ENCODE data around the gene ZNF519.
"Not testable (repeated sequence)": the region's sequence is repeated elsewhere in the genome, so short reads cannot be mapped to it uniquely, and the experiment has no call there.

ZNF519 gene

GRCh38 chr18:14132271-14132700 is at the start of gene ZNF519:
TSS of gene ZNF519 (minus strand) at chr18:14132435. CDS start at chr18:14132277, 158 bp downstream.
- H3K79me2 ChIP-seq (ENCODE audit: control insufficient read depth, low read length), result peaks cover 47% of the 10 kb centered on the region
- H3K27ac ChIP-seq (ENCODE audit: low read depth, low read length), result peak within 1 kb of the TSS; percentile 32; the same call in 1 of the 2 replicates

DNA sequence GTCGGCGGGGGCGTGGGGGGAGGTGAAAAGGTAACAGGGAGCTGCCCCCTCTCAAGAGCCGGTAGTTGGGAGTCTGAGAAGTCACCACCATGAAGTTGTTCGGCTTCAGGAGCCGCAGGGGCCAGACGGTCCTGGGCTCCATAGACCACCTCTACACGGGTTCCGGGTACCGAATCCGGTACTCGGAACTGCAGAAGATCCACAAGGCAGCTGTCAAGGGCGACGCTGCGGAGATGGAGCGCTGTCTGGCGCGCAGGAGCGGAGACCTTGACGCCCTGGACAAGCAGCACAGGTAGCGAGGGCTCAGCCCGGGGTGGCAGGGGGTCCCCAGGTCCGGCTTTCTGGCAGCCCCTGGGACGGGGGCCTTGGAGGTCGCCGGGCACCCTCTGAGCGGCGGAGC is 47.1 kb upstream of the ZNF519 start:
- Histone ChIP-seq H4K20me1 (ENCODE audit: control insufficient read depth, insufficient read depth, low read depth, low read length) (no peaks in the 10 kb centered on the region), H3K9me2 (replicated peaks; ENCODE audit: control insufficient read depth, low read length) (no peaks in the 10 kb centered on the region), H3K4me2 (ENCODE audit: low read length) (no peak overlapping the region), H3K9me3 (ENCODE audit: control insufficient read depth, insufficient read depth, low read length) (no peaks in the 10 kb centered on the region), H3K36me3 (ENCODE audit: control insufficient read depth, low read length) (no peaks in the 10 kb centered on the region), H3K4me3 (ENCODE audit: low read length) (no peak overlapping the region), H3K27me3 (ENCODE audit: control insufficient read depth, low read length) (no peaks in the 10 kb centered on the region), H3K79me2 (ENCODE audit: control insufficient read depth, low read length) (no peaks in the 10 kb centered on the region), H3K4me1 (ENCODE audit: control insufficient read depth, low read length) (no peaks in the 10 kb centered on the region), H3K27ac (ENCODE audit: low read depth, low read length) (no peak overlapping the region), H3F3A (ENCODE audit: control insufficient read depth, insufficient read depth) (no peaks in the 10 kb centered on the region)
- no peak for TF ChIP-seq EZH2phosphoT487 (IDR thresholded peaks at IDR 0.05; ENCODE audit: borderline replicate concordance, low read length)
- TF ChIP-seq, protein P1, sequence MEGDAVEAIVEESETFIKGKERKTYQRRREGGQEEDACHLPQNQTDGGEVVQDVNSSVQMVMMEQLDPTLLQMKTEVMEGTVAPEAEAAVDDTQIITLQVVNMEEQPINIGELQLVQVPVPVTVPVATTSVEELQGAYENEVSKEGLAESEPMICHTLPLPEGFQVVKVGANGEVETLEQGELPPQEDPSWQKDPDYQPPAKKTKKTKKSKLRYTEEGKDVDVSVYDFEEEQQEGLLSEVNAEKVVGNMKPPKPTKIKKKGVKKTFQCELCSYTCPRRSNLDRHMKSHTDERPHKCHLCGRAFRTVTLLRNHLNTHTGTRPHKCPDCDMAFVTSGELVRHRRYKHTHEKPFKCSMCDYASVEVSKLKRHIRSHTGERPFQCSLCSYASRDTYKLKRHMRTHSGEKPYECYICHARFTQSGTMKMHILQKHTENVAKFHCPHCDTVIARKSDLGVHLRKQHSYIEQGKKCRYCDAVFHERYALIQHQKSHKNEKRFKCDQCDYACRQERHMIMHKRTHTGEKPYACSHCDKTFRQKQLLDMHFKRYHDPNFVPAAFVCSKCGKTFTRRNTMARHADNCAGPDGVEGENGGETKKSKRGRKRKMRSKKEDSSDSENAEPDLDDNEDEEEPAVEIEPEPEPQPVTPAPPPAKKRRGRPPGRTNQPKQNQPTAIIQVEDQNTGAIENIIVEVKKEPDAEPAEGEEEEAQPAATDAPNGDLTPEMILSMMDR (IDR thresholded peaks at IDR 0.05; ENCODE audit: low read depth, low read length, poor library complexity, severe bottlenecking), result no peak

More at GRCh38 chr18:14132271-14132700, at the start of gene ZNF519:
- H3F3A ChIP-seq (ENCODE audit: control insufficient read depth, insufficient read depth); H4K20me1 ChIP-seq (ENCODE audit: control insufficient read depth, insufficient read depth, low read depth, low read length); H3K36me3 ChIP-seq (ENCODE audit: control insufficient read depth, low read length); H3K27me3 ChIP-seq (ENCODE audit: control insufficient read depth, low read length); H3K9me2 ChIP-seq (replicated peaks; ENCODE audit: control insufficient read depth, low read length); H3K9me3 ChIP-seq (ENCODE audit: control insufficient read depth, insufficient read depth, low read length): not testable (repeated sequence)
- Histone ChIP-seq H3K4me2 (ENCODE audit: low read length) (peak within 1 kb of the TSS; percentile 74), H3K4me1 (ENCODE audit: control insufficient read depth, low read length) (peaks cover 15% of the 10 kb centered on the region), H3K4me3 (ENCODE audit: low read length) (peak within 1 kb of the TSS; percentile 82)

DNA sequence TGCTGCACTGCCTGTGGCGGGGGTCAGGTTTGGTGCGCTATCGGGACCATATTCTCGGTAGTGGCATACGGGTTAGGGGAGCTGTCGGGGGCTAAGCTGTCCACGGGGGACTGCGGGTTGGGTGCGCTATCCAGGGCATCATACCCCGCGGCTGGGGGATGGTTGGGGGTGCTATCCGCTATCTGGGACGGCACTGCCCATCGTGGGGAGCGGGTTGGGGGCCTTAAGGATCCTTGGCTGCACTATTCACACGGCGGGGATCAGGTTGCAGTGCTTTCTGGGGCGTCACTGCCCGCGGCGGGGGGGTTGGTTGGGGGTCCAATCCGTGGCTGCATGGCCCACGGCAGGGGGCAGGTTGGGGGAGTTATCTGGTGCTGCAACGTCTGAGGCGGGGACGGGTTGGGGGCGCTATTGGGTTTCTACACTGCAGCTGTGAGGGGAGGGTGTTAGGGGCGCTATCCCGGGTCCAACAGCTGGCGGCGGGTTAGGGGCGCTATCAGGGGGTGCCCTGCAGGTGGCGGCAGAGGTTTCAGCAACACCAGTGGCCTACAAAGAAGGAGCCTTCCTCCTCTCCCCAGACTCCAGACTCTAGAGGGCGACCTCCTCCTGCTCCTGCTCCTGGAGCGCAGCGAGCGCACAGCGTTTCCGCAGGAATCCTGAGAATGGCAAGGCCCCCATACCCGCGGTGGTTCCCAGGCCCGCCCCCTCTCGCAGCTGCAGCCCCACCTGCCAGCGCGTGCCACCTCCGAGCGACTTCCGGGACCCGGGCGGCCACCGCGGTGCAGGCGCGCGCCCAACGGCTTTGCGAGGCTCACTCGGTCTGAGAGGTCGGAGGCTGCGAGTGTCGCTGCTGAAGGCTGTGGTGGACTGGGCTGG is 46.3 kb upstream of the ZNF519 start:
- not testable (repeated sequence) for H3K36me3 ChIP-seq (ENCODE audit: control insufficient read depth, low read length); H3K79me2 ChIP-seq (ENCODE audit: control insufficient read depth, low read length); H3K4me2 ChIP-seq (ENCODE audit: low read length); H3F3A ChIP-seq (ENCODE audit: control insufficient read depth, insufficient read depth); H4K20me1 ChIP-seq (ENCODE audit: control insufficient read depth, insufficient read depth, low read depth, low read length); H3K9me3 ChIP-seq (ENCODE audit: control insufficient read depth, insufficient read depth, low read length); H3K27me3 ChIP-seq (ENCODE audit: control insufficient read depth, low read length); H3K9me2 ChIP-seq (replicated peaks; ENCODE audit: control insufficient read depth, low read length); H3K4me1 ChIP-seq (ENCODE audit: control insufficient read depth, low read length); H3K4me3 ChIP-seq (ENCODE audit: low read length); H3K27ac ChIP-seq (ENCODE audit: low read depth, low read length)
- TF ChIP-seq, protein P1 (IDR thresholded peaks at IDR 0.05; ENCODE audit: low read depth, low read length, poor library complexity, severe bottlenecking), result peak; percentile 52

DNA sequence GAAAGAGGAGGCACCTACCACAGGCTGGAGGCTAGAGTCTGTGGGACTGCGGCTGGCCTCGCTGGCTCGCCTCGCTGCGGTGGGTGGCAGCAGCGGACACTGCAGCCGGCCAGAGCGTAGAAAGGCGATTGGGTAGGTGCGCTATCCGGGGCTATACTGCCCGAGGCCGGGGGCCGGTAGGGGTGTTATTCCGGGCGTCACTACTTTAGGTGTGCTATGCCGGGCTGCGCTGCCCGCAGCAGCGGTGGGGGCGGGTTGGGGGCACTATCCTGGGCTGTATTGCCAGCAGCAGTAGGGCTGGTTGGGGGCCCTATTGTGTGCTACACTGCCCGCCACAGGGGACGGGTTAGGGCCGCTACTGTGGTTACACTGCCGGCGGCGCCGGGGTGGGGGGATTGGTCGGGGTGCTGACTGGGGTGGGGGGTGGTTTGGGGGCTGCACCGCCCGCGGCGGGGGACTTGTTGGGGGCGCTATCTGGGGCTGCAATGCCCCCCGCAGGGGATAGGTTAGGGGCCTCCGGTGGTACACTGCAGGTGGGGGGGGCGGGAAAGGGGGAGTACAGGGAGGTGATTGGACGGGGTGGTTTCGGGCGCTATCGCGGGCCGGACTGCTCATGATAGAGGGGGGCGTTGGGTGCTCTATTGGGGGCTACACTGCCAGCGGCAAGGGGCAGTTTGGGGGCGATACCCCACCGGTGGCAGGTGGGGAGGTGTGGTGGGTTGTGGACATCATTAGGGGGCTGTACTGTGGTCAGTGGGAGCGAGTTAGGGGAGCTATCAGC is 45.5 kb upstream of the ZNF519 start:
- H3K79me2 ChIP-seq (ENCODE audit: control insufficient read depth, low read length); H4K20me1 ChIP-seq (ENCODE audit: control insufficient read depth, insufficient read depth, low read depth, low read length); H3K36me3 ChIP-seq (ENCODE audit: control insufficient read depth, low read length); H3K27ac ChIP-seq (ENCODE audit: low read depth, low read length); H3K4me1 ChIP-seq (ENCODE audit: control insufficient read depth, low read length); H3F3A ChIP-seq (ENCODE audit: control insufficient read depth, insufficient read depth); H3K9me2 ChIP-seq (replicated peaks; ENCODE audit: control insufficient read depth, low read length); H3K4me3 ChIP-seq (ENCODE audit: low read length); H3K9me3 ChIP-seq (ENCODE audit: control insufficient read depth, insufficient read depth, low read length); H3K4me2 ChIP-seq (ENCODE audit: low read length); H3K27me3 ChIP-seq (ENCODE audit: control insufficient read depth, low read length): not testable (repeated sequence)

DNA sequence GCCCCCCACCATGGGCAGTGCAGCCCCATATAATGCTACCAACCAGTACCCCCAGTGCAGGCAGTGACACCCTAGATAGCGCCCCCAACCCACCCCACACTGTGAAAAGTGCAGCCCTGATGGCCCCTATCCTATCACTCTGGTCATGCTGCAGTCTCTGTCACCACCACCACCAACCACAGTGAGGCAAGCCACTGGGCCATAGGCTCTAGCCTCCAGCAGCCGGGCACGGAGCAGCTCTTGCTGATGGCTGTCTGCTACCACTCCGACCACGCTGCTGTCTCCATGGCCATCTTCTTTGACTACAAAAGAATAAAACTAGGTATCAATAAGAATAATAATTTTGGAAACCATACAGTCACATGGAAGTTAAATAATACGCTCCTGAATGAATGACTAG is 43.2 kb upstream of the ZNF519 start:
- H3F3A ChIP-seq (ENCODE audit: control insufficient read depth, insufficient read depth); H3K27ac ChIP-seq (ENCODE audit: low read depth, low read length); H3K27me3 ChIP-seq (ENCODE audit: control insufficient read depth, low read length); H3K4me3 ChIP-seq (ENCODE audit: low read length); H3K4me2 ChIP-seq (ENCODE audit: low read length); H3K9me2 ChIP-seq (replicated peaks; ENCODE audit: control insufficient read depth, low read length); H4K20me1 ChIP-seq (ENCODE audit: control insufficient read depth, insufficient read depth, low read depth, low read length); H3K9me3 ChIP-seq (ENCODE audit: control insufficient read depth, insufficient read depth, low read length); H3K36me3 ChIP-seq (ENCODE audit: control insufficient read depth, low read length); H3K4me1 ChIP-seq (ENCODE audit: control insufficient read depth, low read length); H3K79me2 ChIP-seq (ENCODE audit: control insufficient read depth, low read length): not testable (repeated sequence)

All from DOHH2 (cell line).